ENCODE measurements around the gene ZBTB25.

- no peak for TF ChIP-seq CTCF (IDR thresholded peaks at IDR 0.05)
- TF ChIP-seq EP300 (IDR thresholded peaks at IDR 0.05), result no peak
- TF ChIP-seq POLR2A (IDR thresholded peaks at IDR 0.05), result no peak
- no peak for TF ChIP-seq POLR2AphosphoS5 (IDR thresholded peaks at IDR 0.05)
These were observed 45.4 kb upstream of the ZBTB25 start for GRCh38 chr14:64549016-64549415.

Measured in sigmoid colon (tissue), 4 donors.